Measurements from ENCODE around the gene VSNL1.

The VSNL1 gene

GRCh38 chr2:17522303-17522702 lies 18.2 kb upstream of the VSNL1 start:
- Histone ChIP-seq H3K27me3 (ENCODE audit: control insufficient read depth, insufficient read depth, low read length) (no peaks in the 10 kb centered on the region), H3K4me1 (ENCODE audit: control insufficient read depth, low read depth, low read length) (peaks cover 21% of the 10 kb centered on the region), H3K27ac (ENCODE audit: low read length) (no peak overlapping the region), H3K9ac (ENCODE audit: low read length) (no peak overlapping the region), H3K9me3 (ENCODE audit: control insufficient read depth, low read depth, low read length) (no peaks in the 10 kb centered on the region), H3K4me3 (ENCODE audit: low read length) (no peak overlapping the region), H3K36me3 (ENCODE audit: control insufficient read depth, low read depth, low read length) (no peaks in the 10 kb centered on the region)

DNA sequence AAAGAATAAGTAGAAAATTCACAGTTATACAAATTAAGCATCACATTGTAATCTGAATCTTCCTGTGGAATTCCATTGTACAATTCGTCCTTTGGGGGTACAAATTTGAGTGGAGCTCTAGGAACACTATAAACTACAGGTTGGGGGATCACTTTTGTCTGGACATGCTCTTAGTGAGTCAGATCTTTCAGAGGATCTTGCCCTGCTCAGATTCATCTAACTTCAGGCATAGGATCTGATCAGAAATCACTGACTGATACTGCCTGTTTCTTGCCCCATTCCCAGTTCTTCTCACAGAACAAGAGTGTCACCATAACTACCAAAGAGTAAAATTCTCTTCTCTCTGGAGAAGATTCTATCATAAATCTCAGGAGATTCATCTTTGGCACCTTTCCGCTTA lies 10.7 kb upstream of the VSNL1 start:
- H3K4me3 ChIP-seq (ENCODE audit: low read length) = no peak overlapping the region
- no peaks in the 10 kb centered on the region for H3K27me3 ChIP-seq (ENCODE audit: control insufficient read depth, insufficient read depth, low read length)

DNA sequence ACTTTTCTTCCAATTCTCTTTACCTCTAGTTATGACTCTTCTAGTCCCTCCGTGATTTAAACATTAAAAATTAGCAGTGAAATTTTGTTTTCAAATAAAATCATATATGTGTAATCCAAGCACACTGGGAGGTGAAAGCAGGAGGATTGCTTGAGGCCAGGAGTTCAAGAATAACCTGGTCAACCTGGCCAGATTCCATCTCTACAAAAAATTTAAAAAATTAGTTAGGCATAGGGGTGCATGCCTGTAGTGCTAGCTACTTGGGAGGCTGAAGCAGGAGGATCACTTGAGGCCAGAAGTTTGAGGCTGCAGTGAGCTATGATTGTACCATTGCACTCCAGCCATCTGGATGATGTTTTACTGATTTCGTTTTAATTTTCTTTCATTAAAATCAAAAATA lies 7.0 kb upstream of the VSNL1 start:
- H3K9me3 ChIP-seq (ENCODE audit: control insufficient read depth, low read depth, low read length) = no peaks in the 10 kb centered on the region
- peaks cover 5% of the 10 kb centered on the region for H3K4me1 ChIP-seq (ENCODE audit: control insufficient read depth, low read depth, low read length)
- no peak overlapping the region for H3K9ac ChIP-seq (ENCODE audit: low read length)
- H3K27ac ChIP-seq (ENCODE audit: low read length) = no peak overlapping the region
- peaks cover 17% of the 10 kb centered on the region for H3K27me3 ChIP-seq (ENCODE audit: control insufficient read depth, insufficient read depth, low read length)
- H3K36me3 ChIP-seq (ENCODE audit: control insufficient read depth, low read depth, low read length) = no peaks in the 10 kb centered on the region
- H3K4me3 ChIP-seq (ENCODE audit: low read length) = no peak overlapping the region

More for the DNA sequence above, 10.7 kb upstream of the VSNL1 start:
- Histone ChIP-seq H3K9me3 (ENCODE audit: control insufficient read depth, low read depth, low read length) (no peaks in the 10 kb centered on the region), H3K36me3 (ENCODE audit: control insufficient read depth, low read depth, low read length) (no peaks in the 10 kb centered on the region), H3K9ac (ENCODE audit: low read length) (no peak overlapping the region), H3K4me1 (ENCODE audit: control insufficient read depth, low read depth, low read length) (no peaks in the 10 kb centered on the region), H3K27ac (ENCODE audit: low read length) (no peak overlapping the region)

DNA sequence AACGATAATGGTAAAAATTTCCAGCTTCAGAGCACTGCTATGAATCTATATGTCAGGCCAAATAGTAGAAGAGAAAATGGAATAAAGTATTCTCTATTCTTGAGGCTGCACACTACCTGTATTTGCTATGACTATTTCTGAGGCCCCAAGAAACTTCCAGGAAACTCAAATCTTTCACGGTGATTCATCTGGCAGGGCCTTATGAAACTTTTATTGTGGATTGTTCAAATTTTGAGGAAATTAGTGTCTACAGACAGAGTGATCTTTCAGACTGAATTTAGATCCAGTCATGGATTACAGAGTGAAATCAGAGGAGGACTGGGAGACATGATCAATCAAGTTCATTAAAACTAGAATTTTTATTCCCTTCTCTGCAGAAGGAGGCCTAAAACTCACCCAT lies 4.1 kb upstream of the VSNL1 start:
- Histone ChIP-seq H3K27ac (ENCODE audit: low read length) (no peak overlapping the region), H3K9ac (ENCODE audit: low read length) (no peak overlapping the region), H3K27me3 (ENCODE audit: control insufficient read depth, insufficient read depth, low read length) (peaks cover 31% of the 10 kb centered on the region), H3K4me3 (ENCODE audit: low read length) (no peak overlapping the region), H3K36me3 (ENCODE audit: control insufficient read depth, low read depth, low read length) (no peaks in the 10 kb centered on the region), H3K4me1 (ENCODE audit: control insufficient read depth, low read depth, low read length) (peaks cover 11% of the 10 kb centered on the region), H3K9me3 (ENCODE audit: control insufficient read depth, low read depth, low read length) (no peaks in the 10 kb centered on the region)

DNA sequence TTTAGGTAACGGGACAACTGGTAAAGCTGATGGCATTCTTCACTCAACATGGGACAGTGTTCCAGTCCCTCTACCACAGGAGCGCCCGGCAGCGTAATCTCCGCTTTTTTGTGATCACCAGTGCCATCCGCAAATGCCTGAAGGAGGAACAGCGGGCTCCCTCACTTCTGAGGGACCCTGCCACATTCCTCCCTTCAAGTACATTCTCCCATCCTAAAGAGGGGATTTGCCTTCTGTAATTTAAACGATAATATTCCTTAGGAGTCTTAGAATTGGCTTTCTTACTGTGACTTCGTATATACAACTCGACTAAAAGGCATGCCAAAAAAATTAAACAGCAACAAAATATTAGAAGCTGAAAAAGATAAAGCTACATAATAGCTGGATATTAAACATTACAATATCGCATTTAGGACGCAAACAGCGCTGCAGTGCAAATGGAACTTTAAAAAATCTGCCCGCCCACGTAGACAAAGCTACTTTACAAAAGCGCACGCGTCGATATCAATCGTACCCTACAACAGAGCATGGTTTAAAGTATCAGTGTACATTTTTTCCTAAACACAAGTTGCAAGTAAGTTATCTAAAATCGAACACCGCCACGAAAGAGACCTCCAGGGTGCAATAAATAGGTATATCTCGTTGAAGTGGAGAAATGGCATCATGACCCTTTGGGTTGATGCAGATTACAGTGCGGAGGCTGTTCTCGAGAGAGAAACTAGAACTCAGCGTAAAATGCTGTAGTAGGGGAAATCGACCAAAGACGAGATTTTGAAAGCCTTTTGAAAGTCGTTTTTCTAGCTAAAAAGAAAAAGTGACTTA lies 2.3 kb upstream of the VSNL1 start:
- H3K27ac ChIP-seq (ENCODE audit: low read length) = no peak overlapping the region
- H3K36me3 ChIP-seq (ENCODE audit: control insufficient read depth, low read depth, low read length) = no peaks in the 10 kb centered on the region
- H3K27me3 ChIP-seq (ENCODE audit: control insufficient read depth, insufficient read depth, low read length) = peaks cover 36% of the 10 kb centered on the region
- H3K4me1 ChIP-seq (ENCODE audit: control insufficient read depth, low read depth, low read length) = peaks cover 23% of the 10 kb centered on the region
- H3K4me3 ChIP-seq (ENCODE audit: low read length) = peak overlapping the region; percentile 89
- H3K9ac ChIP-seq (ENCODE audit: low read length) = peak overlapping the region; percentile 83
- H3K9me3 ChIP-seq (ENCODE audit: control insufficient read depth, low read depth, low read length) = no peaks in the 10 kb centered on the region

DNA sequence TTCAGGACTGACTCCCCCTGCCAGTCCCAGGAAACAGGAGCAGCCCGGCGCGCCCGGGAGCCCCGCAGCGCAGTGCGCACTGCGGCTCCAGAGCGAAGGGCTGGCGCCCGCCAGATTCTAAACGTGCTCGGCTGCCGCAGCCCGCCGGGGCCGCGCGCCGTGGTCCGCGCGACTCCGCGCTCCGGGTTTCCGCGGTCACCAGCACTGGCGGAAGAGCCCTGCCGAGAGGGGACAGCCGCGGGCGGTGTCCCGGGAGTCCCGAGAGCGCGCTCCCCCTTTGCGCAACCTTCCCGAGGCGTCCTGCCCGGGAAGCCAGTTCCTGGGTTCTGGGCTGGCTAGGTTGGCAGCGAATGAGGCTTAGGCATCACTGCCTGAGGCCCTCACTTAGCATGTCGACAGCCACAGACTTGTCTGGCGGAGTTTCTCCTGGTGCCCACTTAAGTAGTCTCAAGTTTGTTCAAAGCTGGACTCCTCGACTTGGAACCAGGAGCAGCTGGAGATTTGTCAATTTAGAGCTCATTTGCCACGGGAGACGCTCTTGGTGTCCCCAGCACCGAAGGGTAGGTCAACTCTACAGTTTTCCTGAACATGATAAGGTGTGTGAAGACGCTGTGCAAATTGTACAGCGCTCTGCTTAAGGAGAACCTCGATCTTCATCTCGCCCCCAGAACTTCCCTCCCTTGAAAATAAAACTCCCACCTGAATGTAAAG lies 1.5 kb upstream of the VSNL1 start:
- Histone ChIP-seq H3K27ac (ENCODE audit: low read length) (no peak overlapping the region), H3K9ac (ENCODE audit: low read length) (peak overlapping the region; percentile 83), H3K4me3 (ENCODE audit: low read length) (peak overlapping the region; percentile 89), H3K9me3 (ENCODE audit: control insufficient read depth, low read depth, low read length) (no peaks in the 10 kb centered on the region), H3K27me3 (ENCODE audit: control insufficient read depth, insufficient read depth, low read length) (peaks cover 36% of the 10 kb centered on the region), H3K36me3 (ENCODE audit: control insufficient read depth, low read depth, low read length) (no peaks in the 10 kb centered on the region), H3K4me1 (ENCODE audit: control insufficient read depth, low read depth, low read length) (peaks cover 31% of the 10 kb centered on the region)

GRCh38 chr2:17539611-17540092 lies 844 bp upstream of the VSNL1 start:
- Histone ChIP-seq H3K9ac (ENCODE audit: low read length) (peak overlapping the region; percentile 83), H3K27ac (ENCODE audit: low read length) (peak overlapping the region; percentile 40), H3K36me3 (ENCODE audit: control insufficient read depth, low read depth, low read length) (no peaks in the 10 kb centered on the region), H3K4me3 (ENCODE audit: low read length) (peak overlapping the region; percentile 89), H3K4me1 (ENCODE audit: control insufficient read depth, low read depth, low read length) (peaks cover 37% of the 10 kb centered on the region), H3K9me3 (ENCODE audit: control insufficient read depth, low read depth, low read length) (no peaks in the 10 kb centered on the region), H3K27me3 (ENCODE audit: control insufficient read depth, insufficient read depth, low read length) (peaks cover 36% of the 10 kb centered on the region)

- no peaks in the 10 kb centered on the region for H3K36me3 ChIP-seq (ENCODE audit: control insufficient read depth, low read depth, low read length)
- H3K27ac ChIP-seq (ENCODE audit: low read length) = no peak overlapping the region
- H3K4me3 ChIP-seq (ENCODE audit: low read length) = peak overlapping the region; percentile 89
- H3K27me3 ChIP-seq (ENCODE audit: control insufficient read depth, insufficient read depth, low read length) = peaks cover 36% of the 10 kb centered on the region
- H3K4me1 ChIP-seq (ENCODE audit: control insufficient read depth, low read depth, low read length) = peaks cover 48% of the 10 kb centered on the region
- peak overlapping the region; percentile 59 for H3K9ac ChIP-seq (ENCODE audit: low read length)
- no peaks in the 10 kb centered on the region for H3K9me3 ChIP-seq (ENCODE audit: control insufficient read depth, low read depth, low read length)
These were observed 476 bp downstream of the VSNL1 start for GRCh38 chr2:17540813-17541530.

DNA sequence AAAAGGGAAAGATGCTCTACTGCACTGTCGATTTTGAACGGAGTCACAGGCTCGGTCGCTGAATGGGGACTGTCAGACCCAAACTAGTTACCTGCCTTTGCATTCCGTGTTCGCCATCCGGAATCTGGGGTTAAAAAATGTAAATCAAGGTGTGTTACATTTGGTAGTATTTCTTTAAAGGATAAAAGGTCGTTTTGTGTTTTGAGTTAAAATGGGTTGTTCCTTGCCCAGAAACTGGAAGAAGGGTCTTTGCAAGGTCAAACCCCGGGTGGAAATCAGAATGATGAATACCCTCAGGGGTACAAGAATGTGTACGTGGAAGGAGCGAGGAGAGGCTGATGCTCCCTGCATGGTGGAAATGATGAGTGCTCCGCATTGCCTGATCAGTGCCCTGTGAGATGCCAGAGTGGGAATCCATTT lies 1.0 kb downstream of the VSNL1 start:
- Histone ChIP-seq H3K27ac (ENCODE audit: low read length) (no peak overlapping the region), H3K27me3 (ENCODE audit: control insufficient read depth, insufficient read depth, low read length) (peaks cover 36% of the 10 kb centered on the region), H3K9me3 (ENCODE audit: control insufficient read depth, low read depth, low read length) (no peaks in the 10 kb centered on the region), H3K4me1 (ENCODE audit: control insufficient read depth, low read depth, low read length) (peaks cover 54% of the 10 kb centered on the region), H3K9ac (ENCODE audit: low read length) (peak overlapping the region; percentile 59), H3K36me3 (ENCODE audit: control insufficient read depth, low read depth, low read length) (no peaks in the 10 kb centered on the region), H3K4me3 (ENCODE audit: low read length) (peak overlapping the region; percentile 89)

DNA sequence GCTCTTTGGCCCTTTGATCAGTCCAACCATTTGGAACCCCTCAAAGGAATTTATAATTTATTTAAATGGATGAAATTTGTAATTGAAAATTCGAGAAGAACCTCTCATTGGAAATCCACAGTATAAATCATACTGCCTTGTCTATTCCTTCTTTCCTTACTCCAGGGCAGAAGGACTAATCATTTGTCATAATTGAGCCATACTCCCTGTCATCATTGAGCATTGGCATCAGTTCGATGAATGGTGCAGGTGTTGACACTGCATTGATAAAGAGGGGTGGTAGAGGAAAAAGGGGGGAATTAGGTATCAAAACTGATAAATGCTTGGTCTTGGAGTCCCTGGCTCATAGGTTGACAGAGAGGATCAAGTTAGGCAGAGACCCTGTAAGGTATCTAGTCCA lies 2.0 kb downstream of the VSNL1 start:
- H3K9me3 ChIP-seq (ENCODE audit: control insufficient read depth, low read depth, low read length) = no peaks in the 10 kb centered on the region
- no peak overlapping the region for H3K27ac ChIP-seq (ENCODE audit: low read length)
- peaks cover 59% of the 10 kb centered on the region for H3K4me1 ChIP-seq (ENCODE audit: control insufficient read depth, low read depth, low read length)
- H3K36me3 ChIP-seq (ENCODE audit: control insufficient read depth, low read depth, low read length) = no peaks in the 10 kb centered on the region
- H3K9ac ChIP-seq (ENCODE audit: low read length) = no peak overlapping the region
- H3K27me3 ChIP-seq (ENCODE audit: control insufficient read depth, insufficient read depth, low read length) = peaks cover 30% of the 10 kb centered on the region
- peak overlapping the region; percentile 89 for H3K4me3 ChIP-seq (ENCODE audit: low read length)

DNA sequence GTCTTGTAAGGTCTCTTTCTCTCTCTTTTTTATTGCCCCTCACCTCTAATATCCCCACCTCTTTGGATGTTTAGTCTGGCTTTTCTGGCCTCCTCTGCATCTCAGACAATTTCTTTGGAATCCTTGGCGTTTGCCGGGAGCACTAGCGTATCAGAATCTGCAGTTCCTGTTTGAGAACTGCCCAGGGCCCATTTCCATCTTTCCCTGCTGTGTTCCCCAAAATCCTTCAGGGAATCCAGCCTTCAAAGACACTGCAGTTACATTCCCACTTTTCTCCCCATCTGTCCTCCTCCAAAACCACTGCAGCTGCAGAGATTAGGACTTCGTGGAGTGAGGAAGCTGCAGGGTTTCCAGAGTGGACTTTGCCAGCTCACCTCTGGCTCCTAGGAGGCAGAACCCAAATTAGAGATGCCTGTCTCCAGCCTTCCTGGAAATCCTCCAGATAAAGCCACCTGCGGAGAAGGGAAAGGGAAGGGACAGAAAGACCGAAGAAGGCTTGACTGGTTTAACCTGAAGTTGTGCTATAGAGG lies 2.7 kb downstream of the VSNL1 start:
- H3K27me3 ChIP-seq (ENCODE audit: control insufficient read depth, insufficient read depth, low read length) = peaks cover 22% of the 10 kb centered on the region
- peak overlapping the region; percentile 89 for H3K4me3 ChIP-seq (ENCODE audit: low read length)
- no peaks in the 10 kb centered on the region for H3K36me3 ChIP-seq (ENCODE audit: control insufficient read depth, low read depth, low read length)
- no peaks in the 10 kb centered on the region for H3K9me3 ChIP-seq (ENCODE audit: control insufficient read depth, low read depth, low read length)
- H3K4me1 ChIP-seq (ENCODE audit: control insufficient read depth, low read depth, low read length) = peaks cover 65% of the 10 kb centered on the region
- H3K9ac ChIP-seq (ENCODE audit: low read length) = peak overlapping the region; percentile 14
- peak overlapping the region; percentile 60 for H3K27ac ChIP-seq (ENCODE audit: low read length)

Measured in iPS-18a (cell line).